ENCODE data around the gene UGT1A6. TPM values are rescaled to one million over a fixed set of nuclear protein-coding genes. Genes with fewer than 3 reads are reported as not detected.
A peak's percentile ranks its signal among the peaks of the same experiment; 100 is the strongest.
"Not testable (repeated sequence)": the region's sequence is repeated elsewhere in the genome, so short reads cannot be mapped to it uniquely, and the experiment has no call there.

The UGT1A6 gene
- total RNA-seq, 6 experiments from 2014 or later: 79.4 to 315 (median 139) TPM

GRCh38 chr2:233713262-233713615, 20.5 kb downstream of the UGT1A6 start:
- DNase-seq (no peak), ATAC-seq (no peak)
- peaks cover 0 to 87% (median 17%) of the 10 kb centered on the region in 4 donors for H3K4me1 ChIP-seq
- H3K36me3 ChIP-seq: peaks cover 0 to 3% (median 0%) of the 10 kb centered on the region in 4 donors
- intact Hi-C loops (cut with DNase I): no loop called here
- H3K27me3 ChIP-seq: no peaks in the 10 kb centered on the region
- no peak for TF ChIP-seq POLR2A (IDR thresholded peaks at IDR 0.05)
- TF ChIP-seq, protein P1, sequence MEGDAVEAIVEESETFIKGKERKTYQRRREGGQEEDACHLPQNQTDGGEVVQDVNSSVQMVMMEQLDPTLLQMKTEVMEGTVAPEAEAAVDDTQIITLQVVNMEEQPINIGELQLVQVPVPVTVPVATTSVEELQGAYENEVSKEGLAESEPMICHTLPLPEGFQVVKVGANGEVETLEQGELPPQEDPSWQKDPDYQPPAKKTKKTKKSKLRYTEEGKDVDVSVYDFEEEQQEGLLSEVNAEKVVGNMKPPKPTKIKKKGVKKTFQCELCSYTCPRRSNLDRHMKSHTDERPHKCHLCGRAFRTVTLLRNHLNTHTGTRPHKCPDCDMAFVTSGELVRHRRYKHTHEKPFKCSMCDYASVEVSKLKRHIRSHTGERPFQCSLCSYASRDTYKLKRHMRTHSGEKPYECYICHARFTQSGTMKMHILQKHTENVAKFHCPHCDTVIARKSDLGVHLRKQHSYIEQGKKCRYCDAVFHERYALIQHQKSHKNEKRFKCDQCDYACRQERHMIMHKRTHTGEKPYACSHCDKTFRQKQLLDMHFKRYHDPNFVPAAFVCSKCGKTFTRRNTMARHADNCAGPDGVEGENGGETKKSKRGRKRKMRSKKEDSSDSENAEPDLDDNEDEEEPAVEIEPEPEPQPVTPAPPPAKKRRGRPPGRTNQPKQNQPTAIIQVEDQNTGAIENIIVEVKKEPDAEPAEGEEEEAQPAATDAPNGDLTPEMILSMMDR (IDR thresholded peaks at IDR 0.05): no peak
- no peaks in the 10 kb centered on the region for H3K9me3 ChIP-seq
- WGBS (ENCODE audit: insufficient coverage, low coverage, low lambda C conversion rate, missing lambda C conversion rate): 68% methylated on average over 5 of the region's 7 CpGs
- no peak overlapping the region for H3K4me3 ChIP-seq
- peak overlapping the region in 1 of 3 donors; percentile 29 for H3K27ac ChIP-seq

GRCh38 chr2:233714121-233714520, 21.4 kb downstream of the UGT1A6 start:
- 60% methylated on average over 2 of the region's 2 CpGs for WGBS (ENCODE audit: insufficient coverage, low coverage, low lambda C conversion rate, missing lambda C conversion rate)
- Histone ChIP-seq H3K36me3 (peaks cover 0 to 3% (median 0%) of the 10 kb centered on the region in 4 donors), H3K4me3 (no peak overlapping the region), H3K9me3 (no peaks in the 10 kb centered on the region), H3K27me3 (no peaks in the 10 kb centered on the region), H3K4me1 (peaks cover 0 to 79% (median 16%) of the 10 kb centered on the region in 4 donors), H3K27ac (no peak overlapping the region)
- intact Hi-C loops (cut with DNase I): no loop called here
- no peak for DNase-seq
- ATAC-seq: no peak
- TF ChIP-seq, protein P1 (IDR thresholded peaks at IDR 0.05): no peak
- no peak for TF ChIP-seq POLR2A (IDR thresholded peaks at IDR 0.05)

GRCh38 chr2:233718552-233718951, 25.9 kb downstream of the UGT1A6 start, which contains the start of gene UGT1A4:
UGT1A4 (plus strand) TSS chr2:233718736; CDS start chr2:233718821, 85 bp downstream.
- peak; percentile 88 for TF ChIP-seq POLR2A (IDR thresholded peaks at IDR 0.05)
- TF ChIP-seq, protein P1 (IDR thresholded peaks at IDR 0.05): no peak
- Histone ChIP-seq H3K27me3 (no peaks in the 10 kb centered on the region), H3K9me3 (no peaks in the 10 kb centered on the region), H3K27ac (peak within 1 kb of the TSS in 2 of 3 donors; percentile 72 to 91), H3K4me1 (peaks cover 0 to 37% (median 6%) of the 10 kb centered on the region in 4 donors), H3K4me3 (peak within 1 kb of the TSS; percentile 39 to 76 (median 63)), H3K36me3 (no peaks in the 10 kb centered on the region)
- DNase-seq (peak; percentile 56 to 91 (median 88)), ATAC-seq (peak; percentile 81 to 94 (median 88))
- intact Hi-C loops (cut with DNase I): loop anchor here in 1 of 2 donors (5.0 kb wide), 1 partner anchor 44 kb away; the partner anchor contains the start of gene UGT1A1
- 25% methylated on average over 4 of the region's 7 CpGs for WGBS (ENCODE audit: insufficient coverage, low coverage, low lambda C conversion rate, missing lambda C conversion rate)

DNA sequence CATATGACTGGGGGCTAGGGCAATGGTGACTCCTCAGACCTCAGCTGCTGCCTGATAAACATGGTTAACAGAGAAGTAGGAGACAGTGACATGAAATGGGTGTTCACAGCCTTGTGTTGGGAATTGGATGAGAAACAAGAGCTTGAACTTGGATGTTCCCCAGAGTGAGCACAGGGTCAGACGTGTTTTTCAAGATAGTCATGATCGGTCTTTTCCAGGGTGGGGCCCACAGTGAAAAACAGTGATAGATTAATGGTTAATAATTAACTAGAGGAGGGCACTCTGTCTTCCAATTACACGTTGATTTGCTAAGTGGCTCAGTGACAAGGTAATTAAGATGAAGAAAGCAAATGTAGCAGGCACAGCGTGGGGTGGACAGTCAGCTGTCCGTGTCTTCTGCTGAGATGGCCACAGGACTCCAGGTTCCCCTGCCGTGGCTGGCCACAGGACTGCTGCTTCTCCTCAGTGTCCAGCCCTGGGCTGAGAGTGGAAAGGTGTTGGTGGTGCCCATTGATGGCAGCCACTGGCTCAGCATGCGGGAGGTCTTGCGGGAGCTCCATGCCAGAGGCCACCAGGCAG, 36.1 kb downstream of the UGT1A6 start, which contains the start of gene UGT1A3:
Gene UGT1A3 (plus strand): TSS at position 320 of the 579 bp plus-strand sequence. CDS start 85 bp downstream, at position 405.
- intact Hi-C loops (cut with DNase I): no loop called here
- 32% methylated on average over 5 of the region's 8 CpGs for WGBS (ENCODE audit: insufficient coverage, low coverage, low lambda C conversion rate, missing lambda C conversion rate)
- Histone ChIP-seq H3K27me3 (no peaks in the 10 kb centered on the region), H3K36me3 (no peaks in the 10 kb centered on the region), H3K9me3 (no peaks in the 10 kb centered on the region), H3K27ac (peak within 1 kb of the TSS in 2 of 3 donors; percentile 56 to 81), H3K4me3 (peak within 1 kb of the TSS in 1 of 3 donors; percentile 45), H3K4me1 (peaks cover 0 to 44% (median 6%) of the 10 kb centered on the region in 4 donors)
- DNase-seq: peak in 2 of 3 donors; percentile 69 to 78
- TF ChIP-seq, protein P1 (IDR thresholded peaks at IDR 0.05): no peak
- TF ChIP-seq POLR2A (IDR thresholded peaks at IDR 0.05): no peak
- peak; percentile 85 to 93 (median 88) for ATAC-seq

- peak; percentile 80 to 93 (median 92) for ATAC-seq
- intact Hi-C loops (cut with DNase I); H3K36me3 ChIP-seq; H3K27me3 ChIP-seq; H3K9me3 ChIP-seq: not testable (repeated sequence)
- Histone ChIP-seq H3K27ac (peak overlapping the region in 2 of 3 donors; percentile 29 to 56), H3K4me1 (peaks cover 0 to 85% (median 23%) of the 10 kb centered on the region in 4 donors), H3K4me3 (peak overlapping the region in 1 of 3 donors; percentile 19)
- WGBS (ENCODE audit: insufficient coverage, low coverage, low lambda C conversion rate, missing lambda C conversion rate): 59% methylated on average over 4 of the region's 14 CpGs
- peak in 2 of 3 donors; percentile 52 to 70 for DNase-seq
Measured at GRCh38 chr2:233736868-233737653, 44.4 kb downstream of the UGT1A6 start.

Data from right lobe of liver (tissue), 6 donors.